SK-N-SH treated with all-trans-retinoic acid at 6 μM for 48 hours (cell line): ENCODE measurements around the gene COIL.

Experiments
- ARNTL ChIP-seq: fragments of 450-650 bp; formaldehyde crosslinking; IDR thresholded peaks from 2 replicates; pipeline ENCODE4 v1.5.0; 2020; ENCODE audit warnings: low read depth, mild to moderate bottlenecking, moderate library complexity, borderline replicate concordance
- CREB5 ChIP-seq: fragments of 250-450 bp; sonication (Bioruptor Pico); IDR thresholded peaks from 2 replicates; pipeline ENCODE4 v1.5.1; 2020; ENCODE audit warnings: low read depth, mild to moderate bottlenecking, moderate library complexity
- CSDC2 ChIP-seq: fragments of 250-450 bp; sonication (Bioruptor Pico); IDR thresholded peaks from 2 replicates; pipeline ENCODE4 v1.5.0; 2020; ENCODE audit warnings: mild to moderate bottlenecking, moderate library complexity

DNA sequence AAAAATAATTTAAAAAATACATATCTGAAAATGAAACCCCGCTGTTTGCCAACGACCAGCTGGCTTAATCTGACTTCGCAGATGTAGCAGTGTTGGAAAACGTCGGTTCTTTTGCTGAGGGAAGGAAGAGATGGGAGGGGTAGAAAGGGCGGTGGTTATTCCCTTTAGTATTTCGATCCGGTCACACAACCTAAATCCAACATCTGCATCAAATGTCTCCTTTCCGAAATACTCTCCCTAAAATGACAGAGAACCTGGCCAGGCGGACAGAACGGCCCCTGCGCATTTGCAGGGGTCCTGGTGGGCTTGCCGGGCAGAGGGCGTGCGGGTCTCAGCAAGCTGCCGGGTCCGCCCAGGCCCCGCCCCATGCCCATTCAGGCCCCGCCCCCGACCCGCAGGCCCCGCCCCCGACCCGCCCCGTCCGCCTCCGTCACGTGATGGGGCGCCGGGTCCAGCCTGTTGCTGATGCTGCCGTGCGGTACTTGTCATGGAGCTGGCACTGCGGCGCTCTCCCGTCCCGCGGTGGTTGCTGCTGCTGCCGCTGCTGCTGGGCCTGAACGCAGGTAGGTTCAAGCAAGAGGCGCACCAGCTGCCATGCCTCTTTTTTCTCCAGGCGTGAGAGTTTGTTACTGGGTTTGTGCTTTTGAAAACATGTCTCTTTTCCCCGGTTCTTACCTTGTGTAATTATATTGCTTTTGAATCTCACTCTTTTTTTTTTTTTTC, 17.0 kb upstream of the COIL start, which contains the start of gene SCPEP1:
- TF ChIP-seq CREB5 (CRISPR knock-in tag) (no peak), ARNTL (no peak), CSDC2 (no peak)
